Measurements from ENCODE around the gene UBASH3B.

Gene UBASH3B

DNA sequence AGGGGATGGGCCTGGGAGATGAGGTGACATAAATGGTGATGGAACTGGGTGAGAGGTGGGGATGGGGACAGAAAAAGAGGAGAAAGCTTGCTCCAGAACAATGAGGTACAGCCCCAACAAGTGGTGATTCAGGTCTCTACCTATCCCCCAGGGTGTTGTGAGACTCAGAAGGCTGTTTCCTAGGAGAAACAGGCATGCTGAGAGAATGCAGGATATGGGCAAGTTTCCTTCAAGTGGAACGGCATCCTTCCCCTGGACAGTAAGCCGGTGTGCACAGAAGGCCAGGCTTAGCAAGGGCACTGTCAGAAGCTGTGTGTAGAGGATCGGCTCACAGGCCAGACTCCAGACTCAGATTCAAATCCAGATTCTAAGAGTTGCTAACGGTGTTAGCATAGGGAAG lies 148.6 kb downstream of the UBASH3B start:
- Histone ChIP-seq H3K36me3 (ENCODE audit: insufficient read depth, low read length) (no peaks in the 10 kb centered on the region), H3K4me1 (ENCODE audit: insufficient read depth, low read length) (peaks cover 30% of the 10 kb centered on the region), H3K9me3 (ENCODE audit: control insufficient read depth, insufficient read depth, low read length) (no peaks in the 10 kb centered on the region), H3K9ac (ENCODE audit: low read depth, low read length) (no peak overlapping the region)

- H3K9ac ChIP-seq (ENCODE audit: low read depth, low read length), result no peak overlapping the region
Observed at GRCh38 chr11:122804796-122805195, 149.3 kb downstream of the UBASH3B start.

GRCh38 chr11:122807731-122808477 lies 152.4 kb downstream of the UBASH3B start:
- Histone ChIP-seq H3K4me1 (ENCODE audit: insufficient read depth, low read length) (peaks cover 33% of the 10 kb centered on the region), H3K36me3 (ENCODE audit: insufficient read depth, low read length) (no peaks in the 10 kb centered on the region), H3K9me3 (ENCODE audit: control insufficient read depth, insufficient read depth, low read length) (no peaks in the 10 kb centered on the region), H3K9ac (ENCODE audit: low read depth, low read length) (no peak overlapping the region)

More at GRCh38 chr11:122804796-122805195, 149.3 kb downstream of the UBASH3B start:
- Histone ChIP-seq H3K9me3 (ENCODE audit: control insufficient read depth, insufficient read depth, low read length) (no peaks in the 10 kb centered on the region), H3K4me1 (ENCODE audit: insufficient read depth, low read length) (peaks cover 30% of the 10 kb centered on the region), H3K36me3 (ENCODE audit: insufficient read depth, low read length) (no peaks in the 10 kb centered on the region)

DNA sequence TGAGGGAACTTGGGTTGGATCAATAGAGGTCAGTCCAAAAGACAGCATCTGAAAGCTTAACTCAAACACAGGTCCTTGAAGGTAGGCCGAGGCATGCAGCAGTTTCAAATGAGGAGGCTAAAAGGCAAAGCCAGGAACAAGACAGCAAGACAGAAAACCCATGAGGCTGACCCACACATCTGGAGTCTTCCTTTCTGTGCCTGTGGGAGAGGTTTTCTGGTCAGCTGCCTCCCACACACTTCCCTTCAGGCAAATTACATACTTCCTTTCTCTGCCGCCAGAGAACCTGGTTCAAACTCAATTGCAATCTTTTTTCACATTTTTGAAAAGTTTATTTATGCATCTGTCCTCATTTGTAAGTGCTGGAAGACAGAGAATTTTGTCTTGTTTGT lies 153.0 kb downstream of the UBASH3B start:
- no peaks in the 10 kb centered on the region for H3K36me3 ChIP-seq (ENCODE audit: insufficient read depth, low read length)
- peaks cover 27% of the 10 kb centered on the region for H3K4me1 ChIP-seq (ENCODE audit: insufficient read depth, low read length)
- H3K9ac ChIP-seq (ENCODE audit: low read depth, low read length), result no peak overlapping the region
- no peaks in the 10 kb centered on the region for H3K9me3 ChIP-seq (ENCODE audit: control insufficient read depth, insufficient read depth, low read length)

- no peaks in the 10 kb centered on the region for H3K36me3 ChIP-seq (ENCODE audit: insufficient read depth, low read length)
- peaks cover 18% of the 10 kb centered on the region for H3K4me1 ChIP-seq (ENCODE audit: insufficient read depth, low read length)
- no peaks in the 10 kb centered on the region for H3K9me3 ChIP-seq (ENCODE audit: control insufficient read depth, insufficient read depth, low read length)
- H3K9ac ChIP-seq (ENCODE audit: low read depth, low read length), result no peak overlapping the region
Observed at GRCh38 chr11:122809866-122810265, 154.3 kb downstream of the UBASH3B start.

- peaks cover 18% of the 10 kb centered on the region for H3K4me1 ChIP-seq (ENCODE audit: insufficient read depth, low read length)
- H3K9ac ChIP-seq (ENCODE audit: low read depth, low read length), result no peak overlapping the region
- no peaks in the 10 kb centered on the region for H3K36me3 ChIP-seq (ENCODE audit: insufficient read depth, low read length)
- H3K9me3 ChIP-seq (ENCODE audit: control insufficient read depth, insufficient read depth, low read length), result no peaks in the 10 kb centered on the region
Observed at GRCh38 chr11:122811721-122812120, 156.2 kb downstream of the UBASH3B start.

DNA sequence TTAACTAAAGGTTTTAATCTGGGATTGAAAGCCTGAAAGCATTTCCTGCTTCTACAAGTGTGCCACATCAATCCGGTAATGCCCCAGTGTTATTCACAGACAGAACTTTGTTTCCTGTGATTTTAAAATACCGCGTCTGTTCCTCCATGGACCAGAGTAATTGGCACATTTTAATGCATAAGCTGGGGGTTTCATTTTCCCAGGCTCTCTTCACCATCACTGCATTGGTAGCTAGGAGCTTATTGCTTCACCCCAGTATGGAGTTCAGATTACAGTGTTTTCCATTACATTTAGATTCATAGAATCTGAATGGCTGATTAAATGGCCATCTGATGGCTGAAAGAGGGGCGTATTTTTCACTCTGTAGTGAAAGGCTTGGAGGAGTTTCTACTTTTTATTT lies 157.1 kb downstream of the UBASH3B start:
- Histone ChIP-seq H3K9ac (ENCODE audit: low read depth, low read length) (no peak overlapping the region), H3K4me1 (ENCODE audit: insufficient read depth, low read length) (peaks cover 18% of the 10 kb centered on the region), H3K36me3 (ENCODE audit: insufficient read depth, low read length) (no peaks in the 10 kb centered on the region), H3K9me3 (ENCODE audit: control insufficient read depth, insufficient read depth, low read length) (no peaks in the 10 kb centered on the region)

- no peak overlapping the region for H3K9ac ChIP-seq (ENCODE audit: low read depth, low read length)
- H3K4me1 ChIP-seq (ENCODE audit: insufficient read depth, low read length), result peaks cover 12% of the 10 kb centered on the region; the same call in 1 of the 2 replicates
- no peaks in the 10 kb centered on the region for H3K36me3 ChIP-seq (ENCODE audit: insufficient read depth, low read length)
- H3K9me3 ChIP-seq (ENCODE audit: control insufficient read depth, insufficient read depth, low read length), result no peaks in the 10 kb centered on the region
Observed at GRCh38 chr11:122813176-122813893, 157.8 kb downstream of the UBASH3B start.

DNA sequence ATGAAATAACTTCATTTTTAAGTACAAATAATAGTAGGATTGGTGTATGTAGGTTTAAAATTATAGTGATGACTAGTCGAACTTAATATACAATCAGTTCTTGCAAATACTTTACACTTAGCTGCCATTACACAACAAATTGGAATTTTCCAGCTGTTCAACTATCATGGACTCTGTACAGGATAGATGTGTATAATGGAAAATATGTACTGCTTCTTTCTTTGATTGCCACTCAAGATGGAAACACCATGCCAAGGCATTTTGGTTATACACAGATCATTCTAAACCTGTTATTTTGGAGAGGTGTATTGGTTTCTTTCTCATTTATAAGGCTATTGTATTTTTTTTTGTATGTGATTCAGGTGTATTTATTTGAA lies 158.4 kb downstream of the UBASH3B start:
- H3K9me3 ChIP-seq (ENCODE audit: control insufficient read depth, insufficient read depth, low read length), result no peaks in the 10 kb centered on the region
- 0 out of 2 replicates have a peak, but pooled peaks cover 9% of the 10 kb centered on the region for H3K4me1 ChIP-seq (ENCODE audit: insufficient read depth, low read length)
- no peaks in the 10 kb centered on the region for H3K36me3 ChIP-seq (ENCODE audit: insufficient read depth, low read length)
- no peak overlapping the region for H3K9ac ChIP-seq (ENCODE audit: low read depth, low read length)

DNA sequence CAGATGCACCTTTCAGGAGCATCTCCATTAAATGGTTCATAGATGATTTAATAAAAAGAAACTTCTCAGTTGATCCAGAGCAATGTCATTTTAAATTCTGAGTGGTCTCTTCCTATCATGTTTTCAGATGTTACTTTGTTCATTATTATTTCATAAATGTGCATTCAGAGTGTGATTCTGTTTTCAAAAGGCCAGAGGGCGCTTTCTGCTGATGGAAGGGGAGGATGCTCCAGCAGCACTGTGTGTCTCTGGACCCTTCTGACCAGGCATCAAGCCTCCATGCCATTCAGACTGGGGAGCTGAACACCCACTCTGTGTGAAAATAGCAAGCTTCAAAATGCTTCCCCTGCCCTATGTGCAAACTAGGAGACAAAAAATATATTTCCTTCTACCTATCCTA lies 158.9 kb downstream of the UBASH3B start:
- Histone ChIP-seq H3K36me3 (ENCODE audit: insufficient read depth, low read length) (peaks cover 2% of the 10 kb centered on the region; the same call in 1 of the 2 replicates), H3K9me3 (ENCODE audit: control insufficient read depth, insufficient read depth, low read length) (no peaks in the 10 kb centered on the region), H3K4me1 (ENCODE audit: insufficient read depth, low read length) (0 out of 2 replicates have a peak, but pooled peaks cover 9% of the 10 kb centered on the region), H3K9ac (ENCODE audit: low read depth, low read length) (no peak overlapping the region)

DNA sequence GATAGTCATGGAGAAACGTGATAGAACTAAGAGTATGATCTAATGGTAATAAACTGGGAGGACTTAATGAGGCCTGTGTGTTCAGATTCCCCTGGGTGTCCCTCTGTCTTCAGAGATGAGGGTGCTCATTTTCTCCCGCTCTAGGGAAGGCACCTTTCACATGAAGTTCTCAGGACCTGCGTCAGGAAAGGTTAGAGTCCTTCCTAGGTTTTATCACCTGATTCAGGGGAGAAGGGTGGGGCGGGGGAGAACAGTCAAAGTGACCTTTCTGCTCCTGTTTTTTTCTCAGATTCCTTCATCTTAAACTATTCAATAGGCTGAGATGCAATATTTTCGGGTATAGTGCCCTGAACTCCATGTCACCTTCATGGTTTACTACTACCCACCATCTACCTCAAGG lies 160.4 kb downstream of the UBASH3B start:
- 0 out of 2 replicates have a peak, but pooled peaks cover 9% of the 10 kb centered on the region for H3K4me1 ChIP-seq (ENCODE audit: insufficient read depth, low read length)
- no peak overlapping the region for H3K9ac ChIP-seq (ENCODE audit: low read depth, low read length)
- peaks cover 14% of the 10 kb centered on the region for H3K9me3 ChIP-seq (ENCODE audit: control insufficient read depth, insufficient read depth, low read length)
- H3K36me3 ChIP-seq (ENCODE audit: insufficient read depth, low read length), result peaks cover 2% of the 10 kb centered on the region; the same call in 1 of the 2 replicates

GRCh38 chr11:122816761-122817520 lies 161.4 kb downstream of the UBASH3B start:
- H3K9ac ChIP-seq (ENCODE audit: low read depth, low read length), result no peak overlapping the region
- peaks cover 2% of the 10 kb centered on the region; the same call in 1 of the 2 replicates for H3K36me3 ChIP-seq (ENCODE audit: insufficient read depth, low read length)
- 0 out of 2 replicates have a peak, but pooled peaks cover 9% of the 10 kb centered on the region for H3K4me1 ChIP-seq (ENCODE audit: insufficient read depth, low read length)
- H3K9me3 ChIP-seq (ENCODE audit: control insufficient read depth, insufficient read depth, low read length), result peaks cover 23% of the 10 kb centered on the region

GRCh38 chr11:122820158-122820557 lies 164.6 kb downstream of the UBASH3B start:
- peaks cover 41% of the 10 kb centered on the region for H3K9me3 ChIP-seq (ENCODE audit: control insufficient read depth, insufficient read depth, low read length)
- H3K36me3 ChIP-seq (ENCODE audit: insufficient read depth, low read length), result peaks cover 2% of the 10 kb centered on the region; the same call in 1 of the 2 replicates
- H3K4me1 ChIP-seq (ENCODE audit: insufficient read depth, low read length), result no peaks in the 10 kb centered on the region
- H3K9ac ChIP-seq (ENCODE audit: low read depth, low read length), result no peak overlapping the region

- Histone ChIP-seq H3K9me3 (ENCODE audit: control insufficient read depth, insufficient read depth, low read length) (peaks cover 41% of the 10 kb centered on the region), H3K4me1 (ENCODE audit: insufficient read depth, low read length) (no peaks in the 10 kb centered on the region), H3K36me3 (ENCODE audit: insufficient read depth, low read length) (peaks cover 2% of the 10 kb centered on the region; the same call in 1 of the 2 replicates), H3K9ac (ENCODE audit: low read depth, low read length) (no peak overlapping the region)
Observed at GRCh38 chr11:122821169-122821568, 165.6 kb downstream of the UBASH3B start.
